HepG2 (cell line): Measurements from ENCODE around the gene CPOX. TPM values are rescaled to one million over a fixed set of nuclear protein-coding genes. Genes with fewer than 3 reads are reported as not detected.

Experiments used
- ARID4A ChIP-seq: sonication (generic); formaldehyde crosslinking; IDR thresholded peaks from 2 replicates; pipeline ENCODE4 v1.5.0; 2020; ENCODE audit warnings: mild to moderate bottlenecking, missing genetic modification reagents, borderline replicate concordance
- ARNTL ChIP-seq: sonication (generic); formaldehyde crosslinking; IDR thresholded peaks from 2 replicates; pipeline ENCODE4 v1.4.0; 2020; ENCODE audit warnings: mild to moderate bottlenecking, missing genetic modification reagents
- ATF7 ChIP-seq, 2 experiments: fragments of 450-650 bp in 1 of 2; sonication (generic) in 1 of 2; formaldehyde crosslinking in 1 of 2; IDR thresholded peaks; 2 replicates each; pipeline versions ENCODE4 v1.4.0 to v1.6.1; 2016 to 2020; ENCODE audit warnings: antibody characterized with exemption in 1 of 2, mild to moderate bottlenecking in 1 of 2, missing genetic modification reagents in 1 of 2
- CERS6 ChIP-seq: sonication (generic); formaldehyde crosslinking; IDR thresholded peaks from 2 replicates; pipeline ENCODE4 v1.5.0; 2020; ENCODE audit warnings: missing genetic modification reagents
- GZF1 ChIP-seq: sonication (generic); formaldehyde crosslinking; IDR thresholded peaks from 2 replicates; pipeline ENCODE4 v1.5.1; 2020; ENCODE audit warnings: mild to moderate bottlenecking, missing genetic modification reagents
- HNRNPLL ChIP-seq: fragments of 200-400 bp; formaldehyde crosslinking; IDR thresholded peaks from 2 replicates; pipeline ENCODE4 v1.6.1; 2017; ENCODE audit warnings: mild to moderate bottlenecking, low read depth, low read length; ENCODE audit not compliant: poor library complexity, severe bottlenecking
- HOXD1 ChIP-seq: sonication (generic); formaldehyde crosslinking; IDR thresholded peaks from 2 replicates; pipeline ENCODE4 v1.5.0; 2020; ENCODE audit warnings: missing genetic modification reagents
- KMT2B ChIP-seq: IDR thresholded peaks from 2 replicates; pipeline ENCODE4 v1.6.1; 2016; ENCODE audit warnings: missing genetic modification reagents, missing compliant biosample characterization
- NPAS2 ChIP-seq: sonication (generic); formaldehyde crosslinking; IDR thresholded peaks from 2 replicates; pipeline ENCODE4 v1.8.0; 2022; ENCODE audit warnings: mild to moderate bottlenecking, missing genetic modification reagents, borderline replicate concordance
- RELA ChIP-seq: sonication (generic); formaldehyde crosslinking; IDR thresholded peaks from 2 replicates; pipeline ENCODE4 v1.4.0; 2020; ENCODE audit warnings: missing genetic modification reagents
- SOX6 ChIP-seq, 2 experiments: fragments of 450-650 bp in 1 of 2; sonication (generic) in 1 of 2; formaldehyde crosslinking in 1 of 2; IDR thresholded peaks; 2 replicates each; pipeline versions ENCODE4 v1.4.0 to v1.6.1; 2017 to 2020; ENCODE audit warnings: antibody characterized with exemption in 1 of 2, mild to moderate bottlenecking in 1 of 2, missing genetic modification reagents in 1 of 2
- SP140L ChIP-seq: sonication (generic); formaldehyde crosslinking; IDR thresholded peaks from 2 replicates; pipeline ENCODE4 v1.4.0; 2020; ENCODE audit warnings: missing genetic modification reagents, borderline replicate concordance
- SP5 ChIP-seq: IDR thresholded peaks from 2 replicates; pipeline ENCODE4 v1.6.1; 2016; ENCODE audit warnings: low read depth, borderline replicate concordance
- TMF1 ChIP-seq: sonication (generic); formaldehyde crosslinking; IDR thresholded peaks from 2 replicates; pipeline ENCODE4 v1.8.1; 2022; ENCODE audit warnings: low read depth, missing genetic modification reagents
- TP53 ChIP-seq: sonication (generic); formaldehyde crosslinking; conservative IDR thresholded peaks from 2 replicates; pipeline ENCODE4 v1.4.0; 2020; ENCODE audit warnings: missing genetic modification reagents
- ZFP90 ChIP-seq: sonication (generic); formaldehyde crosslinking; IDR thresholded peaks from 2 replicates; pipeline ENCODE4 v1.8.0; 2022; ENCODE audit warnings: missing genetic modification reagents, mild to moderate bottlenecking, inconsistent platforms, borderline replicate concordance
- ZHX1 ChIP-seq: sonication (generic); formaldehyde crosslinking; IDR thresholded peaks from 2 replicates; pipeline ENCODE4 v1.8.1; 2022; ENCODE audit warnings: low read depth, mild to moderate bottlenecking, missing genetic modification reagents
- ZMYM3 ChIP-seq: sonication (generic); formaldehyde crosslinking; IDR thresholded peaks from 2 replicates; pipeline ENCODE4 v1.5.1; 2020; ENCODE audit warnings: mild to moderate bottlenecking, missing genetic modification reagents
- ZNF24 ChIP-seq: fragments of 450-650 bp; IDR thresholded peaks from 2 replicates; pipeline ENCODE4 v1.6.1; 2017; ENCODE audit warnings: antibody characterized with exemption, mild to moderate bottlenecking
- ZNF567 ChIP-seq: sonication (generic); formaldehyde crosslinking; IDR thresholded peaks from 2 replicates; pipeline ENCODE4 v1.8.1; 2023; ENCODE audit warnings: mild to moderate bottlenecking, missing genetic modification reagents, borderline replicate concordance
- ZSCAN12 ChIP-seq: sonication (generic); formaldehyde crosslinking; IDR thresholded peaks from 2 replicates; pipeline ENCODE4 v1.9.0; 2021; ENCODE audit warnings: mild to moderate bottlenecking, missing genetic modification reagents
- polyA plus RNA-seq, 8 experiments: library from polyadenylated mRNA; depleted of rRNA in 3 of 8; stranded (reverse) in 7 of 8; unstranded in 1 of 8; fragments of >200 nt; fragmentation: Illumina TruSeq in 4 of 8; extraction: Trizol in 4 of 8; gene quantifications; 2 replicates each; pipeline versions ENCODE4 v1.2.1 to v1.2.3, GENCODE V29; 2011 to 2016; ENCODE audit warnings: low read depth in 4 of 8, missing spikeins in 1 of 8, mixed read lengths in 1 of 8; ENCODE audit not compliant: insufficient read depth in 1 of 8
- total RNA-seq, 5 experiments: library from RNA; depleted of rRNA; stranded (reverse); fragments of >200 nt; fragmentation: Illumina TruSeq; extraction: Trizol; gene quantifications; 2 replicates each; pipeline ENCODE4 v1.2.3, GENCODE V29; 2016; ENCODE audit warnings: low read depth in 1 of 5

The CPOX gene
- total and polyA plus RNA-seq, 2 of the 13 experiments (the other 11 are each of a cell fraction or from before 2014, with no cell fraction given) = 34.2 to 37.2 TPM

- no peak for TF ChIP-seq TMF1 (CRISPR knock-in tag)
- no peak for TF ChIP-seq SOX6 (IDR thresholded peaks at IDR 0.05)
- TF ChIP-seq SOX6 (CRISPR knock-in tag; IDR thresholded peaks at IDR 0.05) = peak; percentile 80
- peak; percentile 51; the same call in 1 of the 2 replicates for TF ChIP-seq ARNTL (CRISPR knock-in tag)
- TF ChIP-seq ZHX1 (CRISPR knock-in tag) = no peak
- TF ChIP-seq RELA (CRISPR knock-in tag) = no peak
- TF ChIP-seq ARID4A (CRISPR knock-in tag) = peak; percentile 79; the same call in 1 of the 2 replicates
- TF ChIP-seq ZFP90 = peak; percentile 70; the same call in 1 of the 2 replicates
- no peak; the same call in 1 of the 2 replicates for TF ChIP-seq ZMYM3 (CRISPR knock-in tag)
- TF ChIP-seq HOXD1 (CRISPR knock-in tag) = 0 out of 2 replicates have a peak, but pooled peaks have one; percentile 2
- peak; percentile 85 for TF ChIP-seq SP5
- TF ChIP-seq NPAS2 (CRISPR knock-in tag) = no peak
- no peak for TF ChIP-seq CERS6 (CRISPR knock-in tag)
- no peak for TF ChIP-seq SP140L (CRISPR knock-in tag)
- TF ChIP-seq TP53 (CRISPR knock-in tag) = no peak
- TF ChIP-seq ZNF567 = no peak; the same call in 1 of the 2 replicates
- TF ChIP-seq ZNF24 = no peak
- TF ChIP-seq KMT2B (CRISPR knock-in tag) = peak; percentile 88
- TF ChIP-seq HNRNPLL = peak; percentile 93
- no peak for TF ChIP-seq ZSCAN12 (CRISPR knock-in tag)
- 0 out of 2 replicates have a peak, but pooled peaks have one; percentile 9 for TF ChIP-seq GZF1 (CRISPR knock-in tag)
- no peak for TF ChIP-seq ATF7 (IDR thresholded peaks at IDR 0.05)
- TF ChIP-seq ATF7 (CRISPR knock-in tag; IDR thresholded peaks at IDR 0.05) = no peak
Measured at GRCh38 chr3:98593046-98593936, at the start of gene CPOX (continued).
